NT2/D1 (cell line): ENCODE results near the gene DDX31.

ENCODE experiments used
- DNase-seq: peaks from one replicate; pipeline ENCODE4 v3.0.0-alpha.2; 2011; ENCODE audit warnings: low read depth, low spot score
- H3K27me3 ChIP-seq: 2 replicates; pipeline ENCODE4 v1.6.0; 2011; ENCODE audit warnings: mild to moderate bottlenecking; ENCODE audit not compliant: insufficient read length, insufficient read depth
- H3K36me3 ChIP-seq: 2 replicates; pipeline ENCODE4 v1.6.1; 2011; ENCODE audit warnings: mild to moderate bottlenecking, low read length, mixed read lengths; ENCODE audit not compliant: insufficient read depth, insufficient read length
- H3K4me1 ChIP-seq: 2 replicates; pipeline ENCODE4 v1.5.1; 2011; ENCODE audit not compliant: insufficient read depth, insufficient read length
- H3K4me3 ChIP-seq: 2 replicates; pipeline ENCODE4 v1.5.1; 2011; ENCODE audit warnings: low read depth; ENCODE audit not compliant: insufficient read length
- H3K9ac ChIP-seq: 2 replicates; pipeline ENCODE4 v1.6.0; 2011; ENCODE audit warnings: low read depth; ENCODE audit not compliant: insufficient read length
- H3K9me3 ChIP-seq: 2 replicates; pipeline ENCODE4 v1.5.1; 2011; ENCODE audit warnings: mild to moderate bottlenecking, low read length; ENCODE audit not compliant: insufficient read depth
- SUZ12 ChIP-seq: IDR thresholded peaks from 2 replicates; pipeline ENCODE4 v1.6.1; 2011; ENCODE audit not compliant: insufficient read length, insufficient read depth; ENCODE audit errors: extremely low read depth
- YY1 ChIP-seq: IDR thresholded peaks from 2 replicates; pipeline ENCODE4 v1.6.1; 2011; ENCODE audit not compliant: insufficient read length, insufficient read depth
- ZNF274 ChIP-seq: IDR thresholded peaks from 2 replicates; pipeline ENCODE4 v1.6.1; 2011; ENCODE audit warnings: mild to moderate bottlenecking, low read depth, low read length

Gene DDX31

DNA sequence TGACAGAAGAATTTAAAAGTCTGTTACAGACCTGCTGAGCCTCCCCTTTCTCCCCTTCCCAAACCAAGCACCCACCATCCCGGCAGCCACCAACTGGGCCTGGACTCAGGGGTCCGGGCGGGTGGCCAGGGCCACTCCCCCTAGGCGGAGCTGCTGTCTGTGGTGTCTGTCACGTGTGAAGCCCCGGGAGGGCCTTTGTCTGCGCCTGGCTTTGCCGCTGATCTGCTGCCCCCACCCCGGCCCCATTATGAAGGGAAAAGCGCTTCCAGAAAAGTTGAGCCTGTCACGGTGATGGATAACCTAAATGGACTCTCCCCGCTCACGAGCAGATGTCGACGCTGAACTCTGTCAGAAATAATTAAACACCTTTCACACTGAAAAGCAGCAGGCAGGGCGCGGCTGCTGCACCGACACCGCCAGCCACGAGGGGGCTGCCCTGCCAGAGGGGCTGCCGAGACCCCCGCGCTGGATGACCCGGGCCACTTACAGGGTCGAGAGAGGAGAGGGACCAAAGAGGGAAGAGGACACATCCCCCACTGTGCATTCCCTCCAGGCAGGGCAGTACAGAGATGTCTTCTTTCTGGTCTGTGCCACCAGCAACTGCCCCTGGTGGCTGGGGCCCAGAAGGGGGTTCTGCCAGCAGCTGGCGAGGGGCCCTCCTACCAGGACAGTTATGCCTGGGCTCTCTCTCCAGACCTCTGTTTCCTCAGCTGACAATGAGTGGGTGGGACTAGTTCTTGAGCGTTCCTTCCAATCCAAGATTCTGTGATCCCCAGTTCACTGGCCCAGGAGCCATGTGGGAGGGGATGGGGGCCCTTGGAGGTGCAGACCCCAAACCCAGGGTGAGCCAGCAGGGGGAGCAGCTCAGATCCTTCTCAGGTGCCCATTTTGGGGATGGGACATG lies 123.4 kb downstream of the DDX31 start:
- Histone ChIP-seq H3K27me3 (peaks cover 2% of the 10 kb centered on the region), H3K9me3 (no peaks in the 10 kb centered on the region), H3K4me3 (peak overlapping the region; percentile 22), H3K4me1 (peaks cover 31% of the 10 kb centered on the region), H3K9ac (peak overlapping the region; percentile 57), H3K36me3 (no peaks in the 10 kb centered on the region)
- DNase-seq, result no peak
- TF ChIP-seq SUZ12, result no peak
- no peak for TF ChIP-seq ZNF274
- no peak for TF ChIP-seq YY1

DNA sequence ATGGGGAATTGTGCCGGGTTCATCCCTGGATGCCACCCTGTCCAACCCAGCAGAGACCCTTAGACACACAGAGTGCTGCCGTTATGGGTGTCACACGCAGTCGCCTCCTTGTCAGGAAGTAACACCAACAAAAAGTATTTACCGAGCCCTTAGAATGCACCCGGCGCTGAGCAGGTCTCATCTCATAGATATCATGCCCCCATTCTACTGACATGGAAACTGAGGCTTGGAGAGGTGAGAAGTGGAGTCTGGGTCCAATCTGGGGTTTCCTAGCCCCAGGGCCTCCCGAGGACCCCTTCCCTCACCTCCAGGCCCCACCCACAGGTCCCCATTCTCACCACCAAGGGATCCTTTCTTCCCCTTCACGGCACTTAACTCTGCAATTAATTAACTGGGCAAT lies 124.2 kb downstream of the DDX31 start:
- H3K36me3 ChIP-seq, result no peaks in the 10 kb centered on the region
- no peak overlapping the region for H3K4me3 ChIP-seq
- TF ChIP-seq ZNF274 (no peak), SUZ12 (no peak)
- DNase-seq, result no peak
- peaks cover 2% of the 10 kb centered on the region for H3K27me3 ChIP-seq
- no peak overlapping the region for H3K9ac ChIP-seq
- H3K4me1 ChIP-seq, result peaks cover 35% of the 10 kb centered on the region
- H3K9me3 ChIP-seq, result no peaks in the 10 kb centered on the region

DNA sequence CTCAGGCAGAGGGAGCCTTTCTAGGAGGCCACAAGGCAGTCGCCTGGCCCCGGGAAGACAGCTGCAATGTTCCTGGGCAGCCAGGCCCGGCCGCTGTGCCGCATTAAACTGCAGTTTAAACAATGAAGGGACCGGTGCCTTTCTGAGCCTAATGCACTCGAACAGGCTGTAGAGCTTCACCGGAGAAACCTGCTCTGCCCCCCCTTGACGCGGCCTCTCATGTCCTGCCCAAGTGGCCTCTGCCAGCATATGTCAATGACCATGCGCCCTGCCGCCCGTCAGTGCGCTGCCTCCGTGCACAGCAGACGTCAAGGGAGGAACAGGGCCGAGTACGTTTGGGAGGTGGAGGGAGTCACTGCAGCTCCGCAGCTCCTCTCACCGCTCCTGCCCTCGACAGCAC lies 125.8 kb downstream of the DDX31 start:
- Histone ChIP-seq H3K36me3 (no peaks in the 10 kb centered on the region), H3K9ac (no peak overlapping the region), H3K9me3 (no peaks in the 10 kb centered on the region), H3K4me3 (no peak overlapping the region), H3K4me1 (peaks cover 37% of the 10 kb centered on the region), H3K27me3 (peaks cover 2% of the 10 kb centered on the region)
- TF ChIP-seq ZNF274 (no peak), YY1 (no peak)
- DNase-seq, result no peak

DNA sequence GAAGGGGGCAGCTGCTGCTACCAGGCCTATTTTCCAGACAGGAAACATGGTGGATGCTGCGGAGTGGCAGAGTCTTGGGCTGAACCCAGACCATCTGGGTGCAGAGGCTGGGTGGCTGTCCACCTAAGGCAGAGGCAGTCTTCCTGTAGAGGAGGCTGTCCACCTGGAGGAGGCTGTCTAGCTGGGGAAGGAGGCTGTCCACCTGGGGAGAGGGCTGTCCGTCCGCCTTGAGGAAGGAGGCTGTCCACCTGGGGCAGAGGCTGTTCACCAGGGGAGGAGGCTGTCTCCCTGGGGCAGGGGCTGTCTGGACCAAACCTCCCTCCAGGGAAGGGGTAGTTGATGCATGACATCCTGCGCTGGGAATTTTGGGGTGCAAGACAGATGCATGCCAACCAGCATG lies 126.5 kb downstream of the DDX31 start:
- Histone ChIP-seq H3K9me3 (no peaks in the 10 kb centered on the region), H3K27me3 (peaks cover 2% of the 10 kb centered on the region), H3K9ac (no peak overlapping the region), H3K36me3 (no peaks in the 10 kb centered on the region), H3K4me1 (peaks cover 37% of the 10 kb centered on the region), H3K4me3 (no peak overlapping the region)
- DNase-seq, result no peak
- no peak for TF ChIP-seq SUZ12
- no peak for TF ChIP-seq ZNF274
- TF ChIP-seq YY1, result no peak
